ES-I3 (cell line): ENCODE data around the gene PRAMEF17.
"Not testable (repeated sequence)": the region's sequence is repeated elsewhere in the genome, so short reads cannot be mapped to it uniquely, and the experiment has no call there.

ENCODE experiments used
- H3K36me3 ChIP-seq: 2 replicates; pipeline ENCODE4 v1.6.1; 2013; ENCODE audit warnings: mild to moderate bottlenecking, low read length, control low read depth, moderate library complexity; ENCODE audit not compliant: insufficient read depth
- H3K4me1 ChIP-seq: 2 replicates; pipeline ENCODE4 v1.6.1; 2013; ENCODE audit warnings: mild to moderate bottlenecking, control low read depth, low read length; ENCODE audit not compliant: insufficient read depth
- H3K9ac ChIP-seq: 2 replicates; pipeline ENCODE4 v1.6.1; 2013; ENCODE audit warnings: low read depth, mild to moderate bottlenecking, low read length, moderate library complexity
- H3K9me3 ChIP-seq: 2 replicates; pipeline ENCODE4 v1.6.1; 2013; ENCODE audit warnings: mild to moderate bottlenecking, low read length, moderate library complexity; ENCODE audit not compliant: control insufficient read depth, insufficient read depth

The PRAMEF17 gene, protein sequence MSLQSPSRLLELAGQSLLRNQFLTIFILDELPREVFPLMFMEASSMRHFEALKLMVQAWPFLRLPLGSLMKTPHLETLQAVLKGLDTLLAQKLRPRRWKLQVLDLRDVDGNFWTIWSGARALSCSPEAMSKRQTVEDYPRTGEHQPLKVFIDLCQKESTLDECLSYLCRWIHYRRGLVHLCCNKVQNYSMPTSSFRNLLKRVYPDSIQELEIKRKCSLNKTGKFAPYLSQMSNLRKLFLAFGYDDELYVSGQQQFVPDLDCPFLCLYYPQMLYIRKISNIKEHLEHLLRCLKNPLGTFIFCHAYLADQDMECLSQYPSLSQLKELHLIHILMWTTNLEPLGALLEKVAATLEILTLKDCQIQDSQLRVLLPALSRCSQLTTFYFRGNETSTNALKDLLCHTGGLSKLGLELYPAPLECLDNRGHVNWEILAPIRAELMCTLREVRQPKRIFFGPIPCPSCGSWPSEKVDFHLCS

DNA sequence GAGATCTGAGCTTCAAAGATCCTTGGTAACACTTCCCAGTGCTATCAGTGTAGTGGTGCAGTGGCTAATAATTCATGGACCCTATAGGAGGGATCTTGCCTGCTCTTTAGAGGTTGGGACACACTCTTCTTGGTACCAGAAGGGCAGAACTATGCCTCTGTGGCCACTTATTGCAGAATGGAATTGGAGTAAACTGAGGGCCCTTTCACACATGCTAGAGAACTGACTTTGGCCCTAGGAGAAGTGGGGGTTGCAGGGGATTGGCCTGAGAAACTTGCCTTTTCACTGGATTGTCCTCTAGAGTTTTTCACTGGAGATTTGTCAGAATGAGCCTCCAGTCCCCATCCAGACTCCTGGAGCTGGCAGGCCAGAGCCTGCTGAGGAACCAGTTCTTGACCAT, at the start of gene PRAMEF17:
PRAMEF17 (plus strand) TSS at position 301 of the 400 bp plus-strand sequence; CDS start at position 327, 26 bp downstream.
- H3K9me3 ChIP-seq, H3K4me1 ChIP-seq, H3K36me3 ChIP-seq, H3K9ac ChIP-seq: not testable (repeated sequence)

DNA sequence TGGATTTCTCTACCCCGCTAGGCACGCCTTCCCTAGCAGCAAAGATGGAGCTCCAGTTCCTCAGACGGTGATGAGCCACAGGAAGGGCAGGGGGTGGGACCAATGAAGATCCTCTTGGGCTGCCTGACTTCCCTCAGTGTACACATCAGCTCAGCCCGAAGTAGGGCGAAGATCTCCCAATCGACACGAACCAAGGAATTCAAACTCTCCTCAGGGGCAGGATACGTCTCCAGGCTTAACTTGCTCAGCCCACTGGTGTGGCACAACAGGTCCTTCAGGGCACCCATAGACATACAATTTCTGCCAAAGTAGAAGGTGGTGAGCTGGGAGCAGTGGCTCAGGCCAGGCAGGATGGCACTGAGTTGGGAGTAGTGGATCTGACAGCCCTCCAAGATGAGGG, 46.9 kb upstream of the PRAMEF17 start:
- not testable (repeated sequence) for H3K9ac ChIP-seq, H3K9me3 ChIP-seq, H3K4me1 ChIP-seq, H3K36me3 ChIP-seq

DNA sequence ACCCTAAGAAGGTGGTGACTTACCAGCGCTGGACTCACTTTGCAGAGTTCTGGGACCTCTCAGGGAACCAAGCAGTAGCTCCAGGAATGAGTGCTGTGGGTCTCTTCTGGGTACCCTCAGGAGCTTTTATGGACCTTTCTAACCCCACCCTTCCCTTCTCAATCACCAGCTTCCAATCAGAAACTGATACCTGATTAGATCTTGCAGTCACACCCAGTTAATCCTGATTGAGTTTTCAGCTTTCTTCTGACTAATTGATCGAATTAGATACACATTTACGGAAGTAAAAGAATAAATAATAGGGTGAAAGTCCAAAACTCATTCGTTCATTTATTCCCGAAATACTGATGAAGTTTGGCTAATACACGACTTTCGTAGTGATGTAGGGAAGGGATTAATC, 42.4 kb upstream of the PRAMEF17 start, which contains the start of gene PRAMEF14:
PRAMEF14 (minus strand) TSS at position 101 of the 400 bp plus-strand sequence. CDS start 1,820 bp downstream, outside the sequence.
- not testable (repeated sequence) for H3K36me3 ChIP-seq, H3K9me3 ChIP-seq, H3K9ac ChIP-seq, H3K4me1 ChIP-seq

DNA sequence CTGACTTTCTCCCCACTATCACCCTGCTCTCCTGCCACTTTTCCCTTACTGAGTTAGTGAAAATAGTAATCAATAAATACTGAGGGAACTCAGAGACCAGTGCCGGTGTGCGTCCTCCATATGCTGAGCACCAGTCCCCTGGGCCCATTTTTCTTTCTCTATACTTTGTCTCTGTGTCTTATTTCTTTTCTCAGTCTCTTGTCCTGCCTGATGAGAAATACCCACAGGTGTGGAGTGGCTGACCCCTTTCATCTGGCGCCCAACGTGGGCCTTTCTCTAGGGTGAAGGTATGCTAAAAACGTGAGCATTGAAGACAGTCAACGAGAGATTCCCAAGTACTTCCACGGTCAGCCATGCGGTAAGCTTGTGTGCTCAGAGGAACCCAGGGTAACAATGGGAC, 36.0 kb upstream of the PRAMEF17 start:
- H3K9me3 ChIP-seq, H3K4me1 ChIP-seq, H3K9ac ChIP-seq, H3K36me3 ChIP-seq: not testable (repeated sequence)

DNA sequence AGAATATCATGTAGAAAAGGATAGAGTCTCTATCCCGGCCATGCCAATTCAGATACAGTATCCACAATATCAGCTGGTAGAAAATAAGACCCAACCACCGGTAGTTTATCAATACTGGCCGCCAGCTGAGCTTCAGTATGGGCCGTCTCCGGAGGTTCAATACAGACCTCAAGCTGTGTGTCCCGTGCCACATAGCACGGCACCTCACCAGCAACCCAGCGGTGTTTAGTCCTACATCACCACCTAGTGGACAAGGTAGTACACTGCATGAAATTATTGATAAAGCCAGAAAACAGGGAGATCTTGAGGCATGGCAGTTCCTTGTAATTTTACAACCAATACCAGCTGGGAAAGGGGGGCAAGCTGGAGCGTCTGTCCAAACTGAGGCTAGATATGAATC, 35.0 kb upstream of the PRAMEF17 start:
- not testable (repeated sequence) for H3K4me1 ChIP-seq, H3K9ac ChIP-seq, H3K9me3 ChIP-seq, H3K36me3 ChIP-seq

DNA sequence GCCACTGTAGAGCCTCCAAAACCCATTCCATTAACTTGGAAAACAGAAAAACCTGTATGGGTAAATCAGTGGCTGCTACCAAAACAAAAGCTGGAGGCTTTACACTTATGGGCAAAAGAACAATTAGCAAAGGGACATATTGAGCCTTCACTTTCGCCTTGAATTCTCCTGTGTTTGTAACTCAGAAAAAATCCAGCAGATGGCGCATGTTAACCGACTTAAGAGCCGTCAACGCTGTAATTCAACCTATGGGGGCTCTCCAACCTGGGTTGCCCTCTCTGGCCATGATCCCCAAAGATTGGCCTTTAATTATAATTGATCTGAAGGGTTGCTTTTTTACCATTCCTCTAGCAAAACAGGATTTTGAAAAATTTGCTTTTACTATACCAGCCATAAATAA, 32.7 kb upstream of the PRAMEF17 start:
- not testable (repeated sequence) for H3K9ac ChIP-seq, H3K4me1 ChIP-seq, H3K36me3 ChIP-seq, H3K9me3 ChIP-seq

DNA sequence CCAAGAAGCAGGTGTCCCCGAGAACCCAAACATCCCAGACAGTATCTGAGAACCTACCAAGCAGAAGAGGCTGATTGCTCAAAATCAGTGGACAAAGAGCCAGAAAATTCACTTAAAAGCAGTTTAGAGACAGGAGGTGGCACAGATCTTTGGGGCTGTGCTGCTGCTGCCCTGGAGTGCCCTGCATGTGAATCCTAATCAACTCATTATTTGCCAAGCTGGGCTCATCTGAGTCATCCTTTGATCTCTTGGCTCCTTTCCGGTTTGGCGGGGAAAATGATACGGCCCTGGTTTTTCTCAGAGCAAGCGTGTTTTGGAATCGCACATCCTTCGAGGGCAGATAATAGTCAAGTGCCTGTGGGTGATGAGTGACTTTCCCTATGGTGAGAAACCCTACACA, 27.1 kb upstream of the PRAMEF17 start:
- not testable (repeated sequence) for H3K36me3 ChIP-seq, H3K4me1 ChIP-seq, H3K9ac ChIP-seq, H3K9me3 ChIP-seq

DNA sequence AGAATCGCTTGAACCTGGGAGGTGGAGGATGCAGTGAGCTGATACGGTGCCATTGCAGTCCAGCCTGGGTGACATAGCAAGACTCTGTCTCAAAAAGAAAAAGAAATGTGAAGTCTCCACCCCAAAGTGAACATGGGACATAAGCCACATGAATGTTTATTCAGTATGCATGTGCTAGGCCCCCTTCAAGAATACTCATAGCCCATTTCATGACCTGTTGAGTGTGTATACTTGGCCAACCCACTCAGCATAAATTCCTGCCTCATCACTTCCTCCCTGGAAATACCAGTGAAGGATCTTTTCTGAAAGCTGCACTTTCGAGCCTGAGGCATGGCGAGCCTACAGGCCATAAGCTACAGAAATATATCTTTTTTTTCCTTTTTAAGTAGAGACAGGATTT, 24.5 kb upstream of the PRAMEF17 start:
- H3K36me3 ChIP-seq, H3K4me1 ChIP-seq, H3K9ac ChIP-seq, H3K9me3 ChIP-seq: not testable (repeated sequence)

DNA sequence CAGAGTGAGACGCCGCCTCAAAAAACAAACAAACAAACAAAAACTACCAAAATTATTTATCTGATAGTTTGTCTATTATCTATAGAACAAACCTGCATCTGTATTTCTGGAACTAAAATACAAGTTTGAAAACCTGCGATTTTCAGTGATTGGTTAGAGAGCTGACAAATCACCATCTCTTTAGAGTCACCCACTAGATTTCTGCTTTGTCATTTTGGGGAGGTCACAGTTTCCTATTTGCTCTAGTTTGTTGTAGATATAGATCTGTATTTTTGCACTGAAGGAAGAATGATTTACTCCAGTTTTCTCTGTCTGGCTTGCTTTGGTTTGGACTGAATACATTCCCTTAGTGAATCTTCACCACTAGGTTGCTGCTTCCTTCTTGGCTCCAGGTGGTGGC, 22.9 kb upstream of the PRAMEF17 start:
- H3K36me3 ChIP-seq, H3K9ac ChIP-seq, H3K4me1 ChIP-seq, H3K9me3 ChIP-seq: not testable (repeated sequence)

DNA sequence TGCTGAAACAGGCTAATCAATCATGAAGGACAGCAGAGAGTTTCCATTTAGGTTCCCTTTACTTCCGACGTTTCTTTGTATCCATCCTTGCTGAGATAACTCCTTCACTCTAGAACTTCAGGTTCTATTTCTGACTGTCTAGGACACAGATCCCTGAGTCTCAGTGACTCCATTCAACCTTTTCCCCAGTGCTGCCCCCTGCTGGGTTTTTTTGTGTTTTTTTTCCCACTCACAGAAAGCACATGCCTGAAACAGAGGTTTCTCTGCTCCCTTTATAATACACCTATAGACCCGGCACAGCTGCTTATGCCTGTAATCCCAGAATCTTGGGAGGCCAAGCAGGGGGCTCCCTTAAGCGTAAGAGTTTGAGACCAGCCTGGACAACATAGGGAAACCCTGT, 20.9 kb upstream of the PRAMEF17 start:
- not testable (repeated sequence) for H3K36me3 ChIP-seq, H3K9ac ChIP-seq, H3K4me1 ChIP-seq, H3K9me3 ChIP-seq

DNA sequence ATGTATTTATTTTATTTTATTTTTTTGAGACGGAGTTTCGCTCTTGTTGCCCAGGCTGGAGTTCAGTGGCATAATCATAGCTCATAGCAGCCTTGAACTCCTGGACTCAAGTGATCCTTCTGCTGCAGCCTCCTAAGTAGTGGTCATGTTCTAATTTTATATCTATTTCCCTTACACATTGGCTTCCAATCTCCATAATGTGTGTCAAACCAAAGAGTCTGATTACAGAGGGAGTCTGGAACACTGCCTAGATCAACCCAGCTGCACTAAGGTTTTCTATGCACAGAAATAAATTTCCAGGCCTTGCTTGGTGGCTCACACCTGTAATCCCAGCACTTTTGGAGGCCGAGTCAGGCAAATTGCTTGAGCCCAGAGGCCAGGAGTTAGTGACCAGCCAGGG, 10.4 kb upstream of the PRAMEF17 start:
- H3K9ac ChIP-seq, H3K4me1 ChIP-seq, H3K9me3 ChIP-seq, H3K36me3 ChIP-seq: not testable (repeated sequence)

DNA sequence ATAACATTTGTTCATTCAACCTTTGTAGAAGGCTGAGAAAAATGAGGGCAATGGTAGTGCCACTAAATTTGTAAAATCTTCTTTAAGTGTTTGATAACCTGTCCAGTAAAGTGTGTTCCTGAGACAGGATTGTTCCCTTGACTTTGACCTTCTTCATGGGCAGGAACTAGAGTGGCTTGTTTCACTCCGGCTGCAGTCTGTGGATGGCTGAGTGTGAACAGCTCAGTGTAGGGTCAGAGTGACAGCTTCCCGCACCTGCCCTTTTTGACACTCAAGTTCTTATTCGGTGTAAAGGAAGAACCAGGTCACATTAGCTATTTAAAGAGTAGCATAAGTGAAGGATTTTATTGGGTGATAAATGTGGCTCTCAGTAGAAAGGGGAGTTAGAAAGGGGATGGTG, 9.1 kb upstream of the PRAMEF17 start:
- H3K9me3 ChIP-seq, H3K36me3 ChIP-seq, H3K9ac ChIP-seq, H3K4me1 ChIP-seq: not testable (repeated sequence)

DNA sequence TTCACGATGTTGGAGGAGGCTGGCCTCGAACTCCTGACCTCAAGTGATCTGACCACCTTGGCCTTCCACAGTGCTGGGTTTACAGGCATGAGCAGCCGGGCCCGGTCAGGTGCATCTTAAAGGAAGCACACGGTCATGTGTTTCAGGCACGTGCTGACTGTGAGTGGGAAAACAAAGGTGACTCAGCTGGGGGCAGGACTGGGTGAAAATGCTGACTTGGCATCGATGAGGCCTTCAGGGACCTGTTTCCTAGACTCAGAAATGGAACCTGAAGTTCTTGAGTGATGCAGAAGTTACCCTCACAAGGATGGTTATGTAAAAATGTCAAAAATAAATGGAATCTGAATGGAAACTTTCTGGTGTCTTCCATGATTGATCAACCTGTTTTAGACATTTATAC, 3.6 kb downstream of the PRAMEF17 start:
- H3K4me1 ChIP-seq, H3K9me3 ChIP-seq, H3K36me3 ChIP-seq: not testable (repeated sequence)

DNA sequence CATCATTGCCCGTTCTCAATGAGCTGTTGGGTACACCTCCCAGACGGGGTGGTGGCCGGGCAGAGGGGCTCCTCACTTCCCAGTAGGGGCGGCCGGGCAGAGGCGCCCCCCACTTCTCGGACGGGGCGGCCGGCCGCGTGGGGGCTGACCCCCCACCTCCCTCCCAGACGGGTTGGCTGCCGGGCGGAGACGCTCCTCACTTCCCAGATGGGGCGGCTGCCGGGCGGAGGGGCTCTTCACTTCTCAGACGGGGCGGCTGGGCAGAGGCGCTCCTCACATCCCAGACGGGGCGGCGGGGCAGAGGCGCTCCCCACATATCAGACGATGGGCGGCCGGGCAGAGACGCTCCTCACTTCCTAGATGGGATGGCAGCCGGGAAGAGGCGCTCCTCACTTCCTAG, 5.3 kb downstream of the PRAMEF17 start:
- H3K36me3 ChIP-seq, H3K4me1 ChIP-seq, H3K9me3 ChIP-seq, H3K9ac ChIP-seq: not testable (repeated sequence)

More for the DNA sequence above, 3.6 kb downstream of the PRAMEF17 start:
- H3K9ac ChIP-seq, result not testable (repeated sequence)

DNA sequence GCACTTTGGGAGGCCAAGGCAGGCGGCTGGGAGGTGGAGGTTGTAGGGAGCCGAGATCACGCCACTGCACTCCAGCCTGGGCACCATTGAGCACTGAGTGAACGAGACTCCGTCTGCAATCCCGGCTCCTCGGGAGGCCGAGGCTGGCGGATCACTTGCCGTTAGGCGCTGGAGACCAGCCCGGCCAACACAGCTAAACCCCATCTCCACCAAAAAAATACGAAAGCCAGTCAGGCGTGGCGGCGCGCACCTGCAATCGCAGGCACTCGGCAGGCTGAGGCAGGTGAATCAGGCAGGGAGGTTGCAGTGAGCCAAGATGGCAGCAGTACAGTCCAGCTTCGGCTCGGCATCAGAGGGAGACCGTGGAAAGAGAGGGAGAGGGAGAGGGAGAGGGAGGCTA, 5.9 kb downstream of the PRAMEF17 start:
- not testable (repeated sequence) for H3K9me3 ChIP-seq, H3K36me3 ChIP-seq, H3K9ac ChIP-seq, H3K4me1 ChIP-seq

DNA sequence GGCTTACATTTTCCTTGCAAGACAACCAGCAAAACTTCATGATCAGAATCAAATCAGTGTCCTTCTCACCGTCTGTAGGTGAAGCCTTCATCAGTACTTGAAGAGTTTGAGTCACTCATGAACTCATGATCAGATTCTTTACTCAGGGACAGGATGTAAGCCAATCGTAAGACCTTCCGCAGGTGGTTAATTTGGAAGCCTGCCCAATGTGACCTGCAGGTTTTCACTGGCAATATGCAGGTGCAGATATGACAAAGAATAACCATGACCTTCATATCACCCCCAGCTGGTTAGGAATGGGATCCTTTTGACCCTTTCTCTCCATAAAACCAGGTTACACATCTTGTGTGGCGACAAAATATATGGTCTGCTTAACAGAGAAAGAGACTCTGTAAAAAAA, 18.4 kb downstream of the PRAMEF17 start:
- Histone ChIP-seq H3K4me1 (no peaks in the 10 kb centered on the region), H3K9ac (no peak overlapping the region), H3K9me3 (no peaks in the 10 kb centered on the region; the same call in 1 of the 2 replicates), H3K36me3 (no peaks in the 10 kb centered on the region)
